Adrenal gland (tissue), 5 donors: ENCODE data around the gene TAS1R1.

Experiments used
- CTCF ChIP-seq, 6 experiments: fragments of 450-650 bp in 4 of 6; fragments of 200-600 bp in 2 of 6; sonication (generic) in 1 of 6; IDR thresholded peaks; 1 replicate in 5 of 6; 2 replicates in 1 of 6; pipeline versions ENCODE4 v1.5.1 to v1.8.0; 2016 to 2021; ENCODE audit warnings: antibody characterized with exemption in 6 of 6, mild to moderate bottlenecking in 2 of 6, moderate library complexity in 1 of 6
- POLR2A ChIP-seq, 2 donors: fragments of 450-650 bp; IDR thresholded peaks; one replicate each; pipeline ENCODE4 v1.6.1; 2017; ENCODE audit warnings: antibody characterized with exemption in 2 of 2, mild to moderate bottlenecking in 2 of 2, moderate library complexity in 1 of 2
- donor health status: DM: no; HTN: no; CAD: no.

GRCh38 chr1:6554907-6555778, at the start of gene TAS1R1:
- TF ChIP-seq CTCF (IDR thresholded peaks at IDR 0.05) (no peak), POLR2A (IDR thresholded peaks at IDR 0.05) (no peak)
